ENCODE results near the gene VPS13D.
"Not testable (repeated sequence)": the region's sequence is repeated elsewhere in the genome, so short reads cannot be mapped to it uniquely, and the experiment has no call there.

Gene VPS13D

DNA sequence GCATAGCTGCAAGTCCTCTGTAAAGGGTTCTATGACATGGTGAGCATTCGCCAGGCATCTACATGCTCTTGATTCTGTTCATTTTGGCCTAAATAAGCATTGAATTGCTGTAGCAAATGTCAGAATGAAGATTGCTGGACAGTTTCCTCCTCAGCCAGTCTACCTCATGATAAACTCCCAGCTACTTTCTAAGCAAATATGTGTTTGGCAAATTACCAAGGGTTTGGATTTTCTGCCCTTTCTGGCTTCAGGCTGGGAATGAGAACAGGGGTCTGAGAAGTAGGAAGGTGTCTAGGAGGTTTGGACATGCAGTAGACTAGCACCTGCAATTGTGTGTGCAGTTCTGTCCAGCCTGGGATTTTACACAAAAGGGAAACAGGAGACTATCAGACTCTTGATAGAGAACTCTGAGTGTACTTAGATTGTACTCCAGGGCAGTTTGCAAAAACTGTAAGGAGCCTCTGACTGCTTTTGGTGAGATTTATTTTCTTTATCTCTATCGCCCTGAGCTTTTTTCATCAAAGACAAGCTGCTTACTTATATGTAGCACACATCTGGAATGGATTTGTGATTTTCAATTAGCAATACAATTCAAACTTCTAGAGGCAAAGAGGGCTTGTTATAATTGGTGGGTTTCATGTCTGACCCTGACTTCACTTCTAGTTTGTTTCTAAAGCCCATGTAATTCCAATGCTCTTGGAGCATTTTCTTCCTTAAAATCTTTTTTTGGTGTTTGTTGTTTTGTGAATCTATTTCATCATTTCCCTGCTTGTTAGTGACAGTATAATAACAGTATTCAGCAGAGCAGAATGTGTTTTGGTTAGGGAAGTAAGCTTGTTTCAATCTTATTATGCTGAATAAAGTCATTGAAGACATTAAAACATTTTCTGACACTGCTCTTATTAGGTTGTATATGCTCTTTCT is 150.8 kb downstream of the VPS13D start:
- DNase-seq = no peak

DNA sequence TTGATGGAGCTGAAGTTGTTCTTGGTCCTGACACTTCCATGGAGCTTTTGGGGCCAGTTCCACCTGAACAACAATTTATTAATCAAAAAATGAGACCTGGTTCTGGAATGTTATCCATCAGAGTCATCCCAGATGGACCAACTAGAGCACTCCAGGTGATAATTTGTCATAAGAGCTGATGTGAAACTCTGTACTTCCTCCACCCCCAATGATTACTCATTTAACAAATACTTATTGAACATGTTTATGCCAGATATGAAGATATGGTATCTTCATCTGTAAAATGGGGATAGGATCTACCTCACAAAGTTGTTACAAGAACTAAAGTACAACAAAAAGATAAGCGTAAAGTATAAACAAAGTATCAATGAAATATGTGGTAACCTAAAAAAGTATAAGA is 153.2 kb downstream of the VPS13D start:
- no peak for DNase-seq

DNA sequence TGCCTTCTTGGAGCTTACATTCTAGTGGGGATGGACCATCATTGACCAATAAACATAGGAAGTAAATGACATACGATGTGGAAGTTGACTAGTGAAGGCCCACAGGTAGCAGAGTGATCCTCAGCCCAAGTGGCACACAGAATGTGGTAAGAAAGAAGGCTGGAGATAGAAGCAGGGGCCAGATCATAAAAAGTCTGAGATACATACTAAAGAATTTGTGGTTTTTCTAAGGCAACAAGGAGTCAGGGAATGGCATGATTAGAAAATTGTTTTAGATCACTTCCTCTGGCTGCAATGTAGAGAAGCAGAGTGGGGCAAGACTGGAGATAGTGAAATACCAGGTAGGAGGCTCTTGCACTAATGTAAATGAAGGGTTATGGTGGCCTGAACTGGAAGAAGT is 154.0 kb downstream of the VPS13D start:
- DNase-seq = no peak

DNA sequence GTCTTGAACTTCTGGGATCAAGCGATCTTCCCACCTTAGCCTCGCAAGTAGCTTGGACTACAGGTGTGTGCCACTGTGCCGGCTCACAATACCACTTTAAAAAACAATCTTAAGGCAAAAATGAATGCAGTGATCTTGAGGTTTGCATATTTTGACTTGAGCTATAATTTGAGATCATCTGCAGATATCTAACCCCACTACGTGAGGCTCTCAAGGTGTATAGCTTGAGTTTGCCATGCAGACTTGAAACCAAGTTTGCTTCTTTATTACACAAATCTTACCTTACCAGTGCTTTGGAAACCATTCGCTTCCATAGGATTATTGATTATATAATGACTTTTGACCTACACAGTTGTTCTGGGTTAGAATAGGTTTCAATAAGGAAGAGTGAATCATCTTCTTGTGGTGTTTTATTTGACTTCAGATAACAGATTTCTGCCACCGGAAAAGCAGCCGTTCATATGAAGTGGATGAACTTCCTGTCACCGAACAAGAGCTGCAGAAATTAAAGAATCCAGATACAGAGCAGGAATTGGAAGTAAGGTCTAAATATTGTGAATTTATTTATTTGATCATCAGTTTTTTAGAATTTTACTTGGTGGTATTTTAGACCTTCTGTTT is 155.1 kb downstream of the VPS13D start:
- DNase-seq = no peak

DNA sequence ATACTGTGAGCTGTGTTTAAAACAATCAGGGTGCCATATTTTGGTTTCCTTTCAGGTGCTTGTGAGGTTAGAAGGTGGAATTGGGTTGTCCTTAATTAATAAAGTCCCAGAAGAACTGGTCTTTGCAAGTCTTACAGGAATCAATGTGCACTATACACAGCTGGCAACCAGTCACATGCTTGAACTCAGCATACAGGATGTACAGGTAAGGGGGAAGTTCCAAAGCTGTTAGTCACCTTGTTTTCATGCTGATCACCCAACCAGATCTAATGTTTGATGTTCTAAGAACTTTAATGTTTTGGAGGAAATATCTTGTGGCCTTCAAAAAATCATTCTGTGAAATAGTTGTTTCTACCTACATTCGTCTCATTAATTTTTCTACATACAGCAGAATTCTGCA is 156.3 kb downstream of the VPS13D start:
- DNase-seq = no peak

DNA sequence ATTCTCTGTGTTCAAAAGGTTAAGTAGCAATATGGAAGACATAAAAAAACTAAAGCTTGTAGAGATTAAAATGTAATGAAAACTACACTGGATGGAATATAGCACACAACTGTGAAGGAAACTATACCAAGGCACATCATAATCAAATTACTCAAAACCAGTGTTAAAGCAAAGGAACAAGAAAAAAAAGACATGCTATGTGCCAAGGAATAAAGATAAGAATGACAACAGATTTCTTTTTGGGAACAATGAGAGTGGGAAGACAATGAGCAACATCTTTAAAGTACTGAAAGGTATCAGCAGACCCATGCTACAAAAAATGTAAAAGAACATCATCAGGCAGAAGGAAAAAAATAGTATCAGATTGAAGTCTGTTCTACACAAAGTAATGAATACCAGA is 157.8 kb downstream of the VPS13D start:
- no peak for DNase-seq

DNA sequence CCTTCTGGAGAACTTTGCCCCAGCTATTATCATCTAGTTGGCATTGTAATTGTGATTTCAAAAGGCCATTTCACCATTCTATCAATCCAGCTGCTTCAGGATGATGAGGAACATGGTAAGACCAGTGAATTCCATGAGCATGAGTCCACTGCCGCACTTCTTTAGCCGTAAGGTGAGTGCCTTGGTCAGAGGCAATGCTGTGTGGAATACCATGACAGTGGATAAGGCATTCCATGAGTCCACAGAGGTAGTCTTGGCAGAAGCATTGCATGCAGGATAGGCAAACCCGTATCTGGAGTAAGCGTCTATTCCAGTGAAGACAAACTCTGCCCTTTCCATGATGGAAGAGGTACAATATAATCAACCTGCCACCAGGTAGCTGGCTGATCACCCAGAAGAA is 160.5 kb downstream of the VPS13D start:
- DNase-seq = not testable (repeated sequence)

DNA sequence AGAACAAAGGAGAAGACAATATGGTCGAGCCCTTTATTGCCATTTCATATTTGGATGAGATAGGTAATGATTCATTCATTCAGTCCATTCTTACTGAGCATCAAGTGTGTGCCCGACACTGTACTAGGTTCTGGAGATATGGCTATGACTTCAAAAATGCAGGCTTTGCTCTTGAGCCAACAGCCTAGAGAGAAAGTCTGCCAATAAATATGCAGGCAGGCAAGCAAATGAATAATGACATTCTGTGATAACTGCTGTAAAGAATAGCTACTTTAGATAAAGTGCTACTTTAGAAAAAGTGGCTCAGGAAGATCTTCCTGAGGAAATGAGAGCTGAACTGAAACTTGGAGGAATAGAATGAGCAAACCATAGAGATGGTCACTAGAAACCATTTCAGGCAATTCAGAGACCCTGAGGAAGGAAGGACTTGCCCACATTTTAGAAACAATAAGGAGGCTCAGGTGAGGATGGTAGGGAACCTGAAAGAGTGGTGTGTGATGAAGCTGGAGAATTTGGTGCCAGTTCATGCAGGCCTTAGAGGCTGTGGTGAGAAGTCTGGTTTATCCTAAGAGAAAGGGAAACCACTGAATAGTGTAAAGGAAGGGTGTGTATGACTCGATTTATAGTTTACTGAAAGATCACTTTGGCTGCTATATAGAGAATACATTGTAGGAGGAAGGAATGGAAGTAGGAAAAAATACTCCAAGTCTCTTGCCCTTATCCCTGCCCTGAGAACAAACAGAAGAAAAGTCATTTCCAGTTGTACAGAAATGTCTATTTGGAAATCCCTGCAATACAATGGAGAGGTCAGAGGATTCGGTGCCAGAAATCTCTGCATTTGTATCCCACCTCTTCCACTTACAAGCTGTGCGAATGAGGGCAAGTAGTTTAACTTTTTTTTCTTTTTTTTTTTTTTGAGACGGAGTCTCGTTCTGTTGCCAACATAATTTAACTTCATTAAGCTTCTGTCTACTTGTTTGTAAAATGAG is 167.9 kb downstream of the VPS13D start:
- no peak for DNase-seq

DNA sequence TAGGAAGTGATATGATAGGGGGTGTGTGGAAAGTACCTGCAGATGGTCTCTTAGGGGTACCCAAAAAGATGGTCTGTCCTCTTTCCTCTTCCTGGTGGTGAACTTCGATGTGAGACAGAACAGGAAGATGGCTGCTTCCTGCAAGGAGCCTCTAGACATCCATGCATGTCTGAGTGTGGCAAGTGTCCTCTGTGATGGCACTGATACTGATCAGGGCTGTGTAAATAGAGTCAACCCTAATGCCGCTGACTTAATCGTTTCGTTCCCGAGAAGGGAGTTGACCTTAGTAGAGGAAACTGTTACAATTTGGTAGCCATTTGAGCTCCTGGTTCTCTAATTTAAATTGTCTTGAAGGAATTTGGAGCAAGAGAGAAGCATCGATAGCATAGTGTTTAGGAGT is 168.6 kb downstream of the VPS13D start:
- DNase-seq = no peak

DNA sequence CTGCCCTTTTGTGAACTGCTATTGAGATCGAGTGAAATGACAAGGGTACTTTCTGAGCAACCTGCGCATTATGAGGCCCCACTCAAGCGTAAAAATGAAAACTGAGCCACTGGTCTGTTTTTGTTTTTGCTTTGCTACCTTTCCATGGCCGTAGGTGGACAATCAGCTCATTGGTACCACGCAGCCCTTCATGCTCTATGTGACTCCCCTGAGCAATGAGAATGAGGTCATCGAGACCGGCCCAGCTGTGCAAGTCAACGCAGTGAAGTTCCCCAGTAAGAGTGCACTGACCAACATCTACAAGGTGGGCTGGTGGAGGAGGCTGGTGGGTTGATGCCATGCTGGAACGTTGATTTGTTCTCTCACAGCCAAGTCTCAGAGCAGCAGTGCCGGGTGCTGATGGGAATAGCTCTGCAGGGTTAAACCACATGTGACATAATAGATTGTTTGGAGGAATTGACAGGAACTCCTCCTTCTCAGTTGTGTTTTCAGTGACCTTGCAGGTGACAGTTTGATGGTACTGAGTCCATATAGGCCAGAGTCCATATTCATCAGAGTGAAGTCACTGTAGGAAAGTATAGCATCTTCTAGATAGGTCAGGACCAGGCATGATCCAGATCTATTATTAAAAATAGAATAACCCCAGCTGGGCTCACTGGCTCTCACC is 170.3 kb downstream of the VPS13D start:
- DNase-seq = no peak

DNA sequence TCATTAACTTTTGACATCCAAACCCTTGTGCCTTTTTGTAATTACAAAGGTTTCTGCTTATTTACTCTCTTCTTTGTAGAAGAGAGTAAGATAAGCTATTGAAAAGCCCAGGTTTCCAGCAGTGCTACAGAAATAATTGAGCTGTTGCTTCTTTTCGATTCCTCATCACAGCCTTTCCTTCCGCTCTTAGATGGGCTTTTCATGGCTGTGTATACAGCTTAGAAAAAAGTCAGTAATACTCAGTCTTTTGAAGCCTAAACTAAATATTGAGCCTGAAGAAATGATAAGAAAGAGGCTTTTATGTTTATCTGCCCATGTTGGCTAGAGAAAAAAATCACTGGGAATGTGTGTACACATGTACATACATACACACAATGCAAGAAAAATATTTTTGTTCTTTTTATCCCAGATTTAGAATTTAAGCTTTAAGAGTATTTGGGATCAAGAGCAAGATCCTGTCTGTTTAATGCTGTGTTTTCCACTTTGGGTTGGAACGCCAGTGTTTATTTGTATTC is 172.4 kb downstream of the VPS13D start:
- no peak for DNase-seq

DNA sequence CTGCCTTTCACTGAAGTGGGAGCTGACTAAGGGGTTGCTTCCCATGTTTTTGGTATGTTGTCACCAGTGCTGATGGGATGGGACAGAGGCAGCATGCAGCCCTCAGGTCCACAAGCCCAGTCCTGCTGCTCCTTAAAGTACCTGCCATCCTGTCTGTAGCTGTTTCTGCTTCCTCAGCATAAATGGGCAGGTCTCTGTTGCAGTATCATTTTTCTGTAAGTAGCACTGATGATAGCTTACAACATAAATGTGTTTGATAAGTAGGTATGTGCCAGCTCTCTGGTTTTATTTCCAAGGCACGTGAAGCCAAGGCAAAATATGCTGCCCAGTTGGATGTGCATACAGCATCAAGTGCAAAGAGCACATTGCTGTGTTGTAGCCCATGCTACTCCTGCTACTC is 173.0 kb downstream of the VPS13D start:
- DNase-seq = no peak

DNA sequence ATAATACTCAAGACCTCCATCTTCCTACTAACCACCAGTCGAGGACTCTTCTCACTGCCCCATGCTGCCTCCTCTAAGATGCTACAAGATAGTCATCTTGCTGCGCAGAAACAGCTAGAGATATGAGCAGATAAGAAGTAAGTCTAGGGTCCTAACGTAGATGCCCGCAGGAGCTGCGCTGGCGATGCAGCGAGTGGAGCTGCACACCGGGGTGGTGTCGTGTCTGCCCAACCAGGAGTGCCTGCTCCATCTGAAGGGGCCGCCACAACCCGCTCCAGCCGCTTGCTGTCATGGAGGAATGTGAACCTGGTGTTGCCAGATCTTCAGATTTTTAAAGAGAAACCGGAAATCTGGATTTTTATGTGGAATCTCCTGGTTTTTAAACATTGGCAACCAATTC is 175.1 kb downstream of the VPS13D start:
- no peak for DNase-seq

DNA sequence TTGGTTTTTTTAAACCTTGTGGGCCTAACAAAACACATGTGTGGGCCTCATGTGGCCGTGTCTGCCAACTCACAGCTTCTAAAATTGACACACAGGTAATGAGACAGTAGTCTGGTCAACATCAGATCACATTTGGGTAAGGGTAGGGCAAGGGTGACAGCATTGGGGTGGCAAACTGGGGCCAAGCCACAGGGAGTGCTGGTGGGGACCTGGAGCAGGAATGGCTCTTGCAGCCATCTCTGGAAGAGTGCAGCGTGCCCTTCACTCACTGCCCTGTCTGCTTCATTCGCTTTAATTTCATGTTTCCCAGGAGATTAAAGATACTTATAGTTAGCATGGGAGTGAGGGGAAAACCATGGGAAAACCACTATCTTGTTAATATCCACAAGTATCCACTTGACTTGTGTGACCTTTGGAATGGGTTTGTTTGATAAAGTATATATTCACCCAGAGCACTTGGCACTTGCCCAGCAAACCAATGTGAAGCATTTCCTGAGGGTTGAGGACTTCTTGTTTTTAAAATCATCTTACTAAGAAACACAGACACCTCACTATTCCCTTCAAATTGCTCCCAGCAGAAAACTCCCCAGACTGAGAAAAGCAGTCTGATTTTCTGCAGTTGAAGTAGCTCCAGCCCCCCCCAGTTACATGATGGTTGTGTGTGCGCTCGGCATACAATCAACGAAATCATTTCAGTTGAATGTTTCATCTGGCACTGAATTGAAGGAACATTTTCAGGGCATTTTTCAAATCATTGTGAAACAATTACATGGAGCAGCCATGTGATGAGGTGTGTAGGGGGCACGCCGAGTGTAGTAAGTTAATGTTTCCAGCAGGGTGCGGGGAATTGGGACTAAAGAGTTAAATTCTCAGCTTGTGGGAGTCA is 175.7 kb downstream of the VPS13D start:
- DNase-seq = no peak

DNA sequence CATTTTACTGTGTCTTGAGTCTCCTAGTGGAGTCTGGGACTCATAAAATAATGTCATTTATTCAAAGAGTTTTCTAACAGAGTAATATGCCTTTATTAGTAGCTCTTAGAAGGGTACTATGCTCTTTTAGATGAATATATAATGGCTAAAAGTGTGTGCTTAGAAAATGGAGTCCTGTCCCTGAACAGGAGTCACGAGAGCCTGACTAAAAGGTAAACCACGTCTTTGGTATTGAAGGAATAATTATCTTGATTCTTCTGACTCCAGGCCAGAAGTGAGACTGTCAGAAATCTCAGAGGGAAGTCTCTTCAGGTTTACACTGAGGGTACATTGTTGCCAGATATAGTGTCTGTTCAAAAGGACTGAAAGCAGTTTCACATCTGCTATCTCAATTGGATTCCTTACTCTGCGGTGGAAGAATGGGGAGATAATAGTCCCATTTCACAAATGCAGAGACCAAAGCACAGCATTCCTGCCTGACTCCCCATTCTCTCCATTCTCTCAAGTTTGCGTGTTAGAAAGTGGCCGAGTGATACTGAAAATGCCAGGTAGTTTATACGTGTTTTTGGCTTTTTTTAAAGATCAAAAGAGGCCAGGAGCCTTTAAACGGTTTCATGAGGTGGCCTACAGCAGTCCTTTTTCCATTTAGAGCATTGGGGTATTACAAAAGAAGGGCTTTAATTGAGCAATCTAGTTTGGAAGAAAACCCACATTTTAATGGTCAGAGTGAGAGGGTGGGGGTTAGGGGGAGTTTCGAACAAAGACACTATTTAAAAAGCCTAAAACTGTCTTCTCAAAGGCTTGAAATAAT is 176.6 kb downstream of the VPS13D start:
- DNase-seq = no peak

DNA sequence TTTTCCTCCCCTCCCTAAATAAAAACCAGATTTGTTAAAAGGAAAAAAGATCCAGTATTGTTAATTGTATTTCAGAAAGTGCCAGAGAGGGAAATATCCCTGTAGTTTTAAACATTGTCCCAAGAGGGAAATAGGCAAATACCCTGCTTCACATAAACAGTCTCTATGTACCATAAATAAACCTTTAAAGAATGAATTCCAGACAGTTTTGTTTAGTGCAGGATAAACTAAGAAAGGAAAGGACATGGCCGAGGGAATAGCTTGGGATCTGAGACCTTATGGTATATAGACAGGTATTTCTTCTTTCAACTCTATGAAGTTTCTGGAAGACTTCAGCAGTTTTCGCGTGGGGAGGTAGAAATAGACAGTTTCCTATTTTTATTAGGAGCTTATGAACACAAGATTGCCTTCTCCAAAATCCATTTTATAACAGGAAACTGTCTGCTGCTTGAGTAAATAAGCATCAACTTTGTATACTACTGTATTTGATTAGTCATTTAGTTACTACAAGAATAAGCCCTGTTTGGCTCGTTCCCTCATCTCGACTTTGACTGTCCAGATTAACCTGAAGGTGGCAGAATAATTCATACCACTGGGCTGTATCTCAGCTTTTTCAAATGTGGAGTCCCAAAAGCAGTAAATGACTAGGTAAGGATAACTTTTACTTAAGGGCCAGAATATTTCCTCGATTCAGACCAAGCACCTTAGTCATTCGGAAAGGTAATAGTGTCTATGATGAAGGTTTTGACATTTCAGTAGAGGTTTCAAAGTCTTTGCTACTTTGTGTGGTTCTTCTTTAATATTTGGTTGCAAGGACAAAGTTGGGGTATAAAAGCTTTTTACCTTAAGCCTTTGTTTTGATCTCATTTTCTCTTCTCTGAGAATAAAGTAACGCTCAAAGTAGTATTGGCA is 177.5 kb downstream of the VPS13D start:
- DNase-seq = no peak

DNA sequence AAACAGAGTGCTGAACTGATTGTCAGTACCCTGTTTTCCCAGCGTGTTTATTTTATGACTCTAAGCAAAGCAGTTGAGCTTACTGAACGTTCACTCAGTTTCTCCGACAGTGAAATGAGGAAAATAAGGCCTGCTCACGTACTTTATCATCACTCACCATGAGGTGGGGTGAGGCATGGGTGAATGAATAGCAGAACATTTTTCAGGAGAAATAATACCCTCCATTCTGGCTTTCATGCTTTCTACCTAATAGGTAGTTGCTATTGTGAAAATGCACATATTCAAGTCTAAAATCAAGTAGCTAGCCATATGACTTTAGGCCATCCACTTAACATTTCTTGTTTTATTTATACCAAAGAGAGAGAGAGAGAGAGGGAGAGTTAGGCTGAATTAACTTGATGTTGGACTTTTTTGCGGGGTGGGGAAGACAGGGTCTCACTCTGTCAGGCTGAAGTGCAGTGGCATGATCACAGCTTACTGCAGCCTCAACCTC is 178.2 kb downstream of the VPS13D start:
- no peak for DNase-seq

DNA sequence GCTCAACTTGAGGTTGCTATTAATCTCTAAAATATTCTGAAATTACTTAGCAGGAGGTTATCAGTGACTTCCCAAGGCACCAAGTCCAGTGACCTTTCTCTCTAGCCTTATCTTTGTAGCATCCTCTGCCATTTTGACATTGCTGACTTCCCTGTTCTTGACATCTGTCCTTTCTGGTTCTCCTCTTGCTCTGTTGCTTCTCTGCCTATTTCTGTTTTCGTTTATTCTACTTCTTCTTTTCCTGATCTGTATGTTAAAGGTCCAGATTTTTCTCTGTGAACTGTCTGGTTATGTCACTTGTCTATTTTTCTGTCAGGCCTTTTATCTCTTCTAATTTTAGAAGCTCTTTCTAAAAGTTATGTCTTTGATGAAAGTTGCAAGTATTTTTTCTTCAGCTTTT is 178.8 kb downstream of the VPS13D start:
- DNase-seq = no peak

DNA sequence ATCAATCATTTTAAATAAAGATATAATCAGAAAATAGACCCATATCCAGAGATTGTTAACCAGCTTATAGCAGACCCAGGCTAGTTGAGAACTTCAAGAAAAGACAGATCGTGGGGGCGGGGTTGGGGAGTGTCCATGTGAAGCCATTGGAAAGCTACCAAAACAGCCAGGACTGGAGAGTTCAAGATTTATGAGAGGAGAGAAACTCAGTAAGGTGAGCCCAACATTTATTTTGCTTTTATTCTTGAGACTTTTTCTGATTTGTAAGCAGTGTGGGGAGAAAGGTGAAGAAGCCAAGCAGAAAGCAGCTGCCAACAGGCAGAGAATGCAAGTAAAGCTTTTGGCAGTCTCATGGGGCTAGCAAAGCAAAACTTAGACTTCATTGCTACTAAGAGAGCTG is 179.9 kb downstream of the VPS13D start:
- DNase-seq = no peak

Data from SIG-M5 (cell line).